Testis (tissue), 2 donors: ENCODE results near the gene SEMA5A.

Experiments
- CTCF ChIP-seq, 3 experiments: fragments of 450-650 bp in 2 of 3; fragments of 200-600 bp in 1 of 3; sonication (generic) in 1 of 3; IDR thresholded peaks; one replicate each; pipeline ENCODE4 v1.5.1; 2016 to 2019; ENCODE audit warnings: antibody characterized with exemption in 3 of 3, mild to moderate bottlenecking in 2 of 3, moderate library complexity in 1 of 3
- POLR2A ChIP-seq: fragments of 450-650 bp; IDR thresholded peaks from one replicate; pipeline ENCODE4 v1.6.1; 2017; ENCODE audit warnings: antibody characterized with exemption, mild to moderate bottlenecking, moderate library complexity

DNA sequence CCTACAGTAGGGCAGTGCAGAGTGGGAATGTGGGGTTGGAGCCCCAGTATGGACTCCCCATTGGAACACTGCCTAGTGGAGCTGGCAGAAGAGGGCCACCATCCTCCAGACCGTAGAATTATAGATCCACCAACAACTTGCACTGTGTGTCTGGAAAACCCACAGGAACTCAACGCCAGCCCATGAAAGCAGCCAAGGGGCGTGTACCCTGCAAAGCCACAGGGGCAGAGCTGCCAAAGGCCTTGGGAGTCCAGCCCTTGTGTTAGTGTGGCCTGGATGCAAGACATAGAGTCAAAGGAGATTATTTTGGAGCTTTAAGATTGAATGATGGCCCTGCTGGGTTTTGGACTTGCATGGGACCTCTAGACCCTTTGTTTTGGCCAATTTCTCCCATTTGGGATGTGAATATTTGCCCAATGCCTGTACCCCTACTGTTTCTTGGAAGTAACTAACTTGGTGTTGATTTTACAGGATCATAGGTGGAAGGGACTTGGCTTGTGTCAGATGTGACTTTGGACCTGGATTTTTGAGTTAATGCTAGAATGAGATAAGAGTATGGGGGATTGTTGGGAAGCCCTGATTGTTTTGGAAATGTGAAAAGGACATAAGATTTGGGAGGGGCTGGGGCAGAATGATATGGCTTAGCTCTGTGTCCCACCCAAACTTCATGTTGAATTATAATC lies 266.8 kb downstream of the SEMA5A start:
- no peak for TF ChIP-seq CTCF (IDR thresholded peaks at IDR 0.05)
- no peak for TF ChIP-seq POLR2A
